Stimulated activated CD8-positive, alpha-beta memory T cell treated with anti-CD3 and anti-CD28 coated beads, Interleukin-4, amount 100 ng/mL, for 48 hours (primary cell): ENCODE measurements around the gene PRELP.
"Not testable (repeated sequence)": the region's sequence is repeated elsewhere in the genome, so short reads cannot be mapped to it uniquely, and the experiment has no call there.

Experiments used
- DNase-seq: peaks from one replicate; pipeline ENCODE4 v3.0.0-alpha.2; 2020

The PRELP gene

DNA sequence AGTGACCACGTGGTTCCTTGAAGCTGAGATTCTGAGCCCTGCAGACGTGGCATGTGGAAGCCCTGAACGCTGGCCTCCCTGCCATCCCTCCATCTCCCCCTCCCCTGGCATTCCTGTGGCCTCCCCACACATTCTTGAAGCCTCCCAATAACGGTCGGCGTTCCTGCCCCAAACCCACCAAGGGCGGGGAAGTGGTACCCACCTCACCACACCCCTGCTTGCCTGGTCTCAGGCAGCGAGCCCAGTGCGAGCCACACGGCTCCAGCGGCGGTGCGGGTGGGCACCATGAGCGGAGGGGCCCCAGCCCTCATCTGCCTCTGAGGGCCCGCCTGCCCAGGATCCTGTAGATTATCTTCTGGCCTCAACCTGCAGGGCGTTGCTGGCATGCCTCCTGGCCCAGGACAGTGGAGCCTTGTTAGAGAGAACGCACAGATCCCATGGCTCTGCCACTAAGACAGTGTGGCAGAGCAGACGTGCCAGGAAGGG is 20.6 kb upstream of the PRELP start:
- no peak for DNase-seq

GRCh38 chr1:203455706-203456105 is 19.9 kb upstream of the PRELP start:
- no peak for DNase-seq

GRCh38 chr1:203456577-203456976 is 19.0 kb upstream of the PRELP start:
- no peak for DNase-seq

DNA sequence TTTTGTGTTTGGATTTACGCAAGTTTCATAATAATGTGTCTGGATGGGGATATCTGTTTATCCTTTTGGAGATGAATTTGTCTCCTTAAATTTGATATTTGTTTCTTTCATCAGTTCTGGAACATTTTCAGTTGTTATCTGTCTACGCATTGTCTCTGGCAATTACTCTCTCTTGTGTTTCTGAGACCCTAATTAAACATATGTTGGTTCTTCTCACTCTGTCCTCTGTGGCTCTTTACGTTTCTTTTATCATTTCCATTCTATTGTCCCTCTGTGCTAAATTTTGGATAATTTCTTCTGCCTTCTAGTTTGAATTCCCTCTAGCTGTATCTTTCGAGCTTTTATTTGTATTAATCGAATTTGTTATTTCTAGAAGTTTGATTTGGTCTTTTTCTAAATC is 17.5 kb upstream of the PRELP start:
- DNase-seq, result no peak

GRCh38 chr1:203459671-203460201 is 15.9 kb upstream of the PRELP start:
- no peak for DNase-seq

- DNase-seq, result no peak
Observed at GRCh38 chr1:203461717-203462116, 13.9 kb upstream of the PRELP start.

- DNase-seq, result no peak
Observed at GRCh38 chr1:203462143-203462542, 13.5 kb upstream of the PRELP start.

- DNase-seq, result no peak
Observed at GRCh38 chr1:203462878-203463277, 12.7 kb upstream of the PRELP start.

DNA sequence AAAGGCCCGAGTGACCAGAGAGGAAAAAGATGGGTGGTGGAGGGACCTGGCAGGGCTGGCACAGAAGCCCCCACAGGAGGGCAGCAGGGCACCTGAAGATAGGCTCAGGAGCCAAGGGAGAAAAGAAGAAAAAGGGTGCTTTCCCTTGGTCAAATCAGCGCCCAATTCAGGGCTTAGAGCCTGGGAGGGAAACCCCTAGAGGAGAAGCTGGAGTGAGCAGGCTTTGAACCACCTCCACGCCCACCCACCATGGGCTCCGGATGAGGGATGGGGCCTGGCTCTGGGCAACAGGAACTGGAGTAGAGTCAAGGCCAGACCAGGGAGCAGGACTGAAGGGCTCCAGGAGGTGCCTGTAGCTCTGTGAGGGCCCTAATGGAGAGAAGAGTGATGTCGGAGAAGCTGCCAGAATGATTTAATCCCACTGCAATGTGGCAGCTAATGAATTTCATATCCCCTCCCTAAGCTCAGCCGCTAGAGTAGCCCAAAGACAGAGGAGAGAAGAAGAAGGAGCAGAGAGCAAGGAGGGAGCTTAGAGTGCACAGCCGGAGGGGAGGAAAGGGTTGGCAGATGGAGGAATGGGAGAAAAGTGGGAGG is 12.0 kb upstream of the PRELP start:
- no peak for DNase-seq

DNA sequence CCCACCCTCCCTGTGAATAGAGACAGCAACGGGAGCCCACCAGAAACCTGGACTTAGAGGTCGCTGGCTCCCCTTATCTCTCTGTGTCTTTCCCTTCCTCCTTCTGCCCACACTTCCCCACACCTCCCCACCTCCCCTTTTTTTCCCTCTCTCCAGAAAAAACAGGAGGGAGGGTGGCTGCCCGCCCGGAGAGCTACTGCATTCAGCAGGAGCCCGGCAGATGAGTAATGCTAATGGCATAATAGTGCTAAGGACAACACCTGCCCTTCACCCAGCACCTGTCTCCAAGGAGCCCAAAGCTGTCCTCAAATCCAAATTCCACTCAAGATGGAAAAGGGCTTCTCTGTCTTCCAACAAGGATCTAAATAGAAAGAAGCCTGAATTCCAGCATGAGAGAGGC is 11.4 kb upstream of the PRELP start:
- no peak for DNase-seq

DNA sequence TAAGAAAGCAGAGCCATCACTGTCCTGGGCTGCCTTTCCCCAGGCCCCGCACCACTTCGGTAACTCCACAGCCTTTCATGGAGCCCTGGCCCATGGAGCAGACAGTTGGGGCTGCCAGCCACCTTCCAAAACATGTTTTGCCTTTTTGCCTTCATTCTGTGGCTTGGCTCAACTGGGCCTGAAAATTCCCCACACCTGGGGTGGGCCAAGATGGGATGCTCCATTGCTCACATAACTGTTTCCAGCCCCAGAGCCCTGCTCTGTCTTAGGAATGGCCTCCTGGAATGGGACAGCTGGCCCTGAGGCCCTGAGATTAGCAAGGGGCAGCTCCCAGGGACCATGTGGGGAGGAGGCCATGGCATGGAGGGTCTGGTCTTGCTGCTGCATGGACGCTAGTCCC is 10.9 kb upstream of the PRELP start:
- no peak for DNase-seq

DNA sequence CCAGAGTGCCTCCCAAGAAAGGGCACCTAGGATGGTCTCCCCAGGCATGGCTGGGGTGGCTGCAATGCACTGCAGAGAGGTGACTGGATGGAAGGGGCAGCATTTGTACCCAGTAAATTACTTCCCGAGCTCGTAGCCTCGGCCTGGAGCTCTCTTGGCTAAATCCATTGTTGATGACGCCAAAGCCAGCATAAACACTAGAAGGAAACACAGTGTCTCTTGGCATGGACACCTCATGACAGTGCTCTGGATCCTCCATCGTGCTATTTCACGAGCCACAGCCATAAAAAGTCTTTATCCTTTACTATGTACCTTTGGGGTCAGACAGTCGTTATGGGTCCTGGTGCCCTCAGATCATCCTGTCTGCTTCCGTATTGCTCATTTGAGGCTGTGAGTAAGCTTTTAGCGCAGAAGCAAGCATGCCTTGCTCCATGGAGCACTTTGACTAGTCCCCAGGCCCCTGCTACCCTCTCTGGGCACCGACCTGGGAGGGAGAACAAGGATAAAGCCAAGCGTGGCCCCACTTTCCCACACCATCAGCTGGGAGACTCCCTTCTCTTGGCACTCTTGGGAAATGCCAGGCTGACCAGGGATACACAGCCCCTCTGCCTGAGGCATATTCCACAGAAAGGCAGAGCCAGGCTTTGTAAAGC is 10.3 kb upstream of the PRELP start:
- DNase-seq, result no peak

- no peak for DNase-seq
Observed at GRCh38 chr1:203465948-203466347, 9.7 kb upstream of the PRELP start.

DNA sequence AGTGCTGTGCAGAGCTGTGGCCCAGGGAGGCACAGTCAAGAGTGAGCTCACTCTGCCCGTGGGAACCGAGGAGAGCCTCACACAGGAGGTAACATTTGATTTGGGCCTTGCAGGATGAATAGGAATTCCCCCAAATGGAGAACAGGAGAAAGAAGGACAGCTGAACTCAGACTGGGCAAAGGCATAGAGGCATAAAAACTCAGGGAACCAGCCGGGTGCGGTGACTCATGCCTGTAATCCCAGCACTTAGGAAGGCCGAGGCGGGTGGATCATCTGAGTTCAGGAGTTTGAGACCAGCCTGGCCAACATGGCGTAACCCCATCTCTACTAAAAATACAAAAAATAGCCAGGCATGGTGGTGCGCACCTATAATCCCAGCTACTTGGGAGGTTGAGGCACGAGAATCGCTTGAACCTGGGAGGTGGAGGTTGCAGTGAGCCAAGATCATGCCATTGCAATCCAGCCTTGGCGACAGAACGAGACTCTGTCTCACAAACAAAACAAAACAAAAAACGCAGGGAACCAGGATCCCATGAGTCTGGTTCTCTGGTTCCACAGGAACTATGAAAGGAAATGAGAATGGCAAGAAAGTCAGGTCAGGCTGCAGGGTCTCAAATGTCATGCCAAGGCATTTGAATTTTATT is 8.6 kb upstream of the PRELP start:
- not testable (repeated sequence) for DNase-seq

- no peak for DNase-seq
Observed at GRCh38 chr1:203467550-203467921, 8.1 kb upstream of the PRELP start.

DNA sequence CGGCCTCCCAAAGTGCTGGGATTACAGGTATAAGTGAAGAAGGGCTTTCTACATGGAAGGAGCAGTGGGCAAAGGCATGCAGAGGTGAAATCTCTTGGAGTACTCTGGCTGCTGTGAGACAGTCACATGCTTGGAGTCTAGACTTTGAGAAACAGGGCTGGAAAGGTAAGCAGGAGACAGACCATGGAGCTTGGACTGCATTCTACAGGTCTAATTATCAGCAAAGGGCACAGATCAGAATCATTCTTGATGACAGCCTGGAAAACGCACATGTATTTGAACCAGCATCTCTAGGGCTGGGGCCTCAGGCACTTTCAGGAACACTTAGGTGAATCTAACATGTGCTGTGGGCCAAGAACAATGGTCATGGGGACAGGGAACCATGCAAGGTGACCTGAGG is 7.3 kb upstream of the PRELP start:
- no peak for DNase-seq

GRCh38 chr1:203470240-203470639 is 5.4 kb upstream of the PRELP start:
- no peak for DNase-seq

DNA sequence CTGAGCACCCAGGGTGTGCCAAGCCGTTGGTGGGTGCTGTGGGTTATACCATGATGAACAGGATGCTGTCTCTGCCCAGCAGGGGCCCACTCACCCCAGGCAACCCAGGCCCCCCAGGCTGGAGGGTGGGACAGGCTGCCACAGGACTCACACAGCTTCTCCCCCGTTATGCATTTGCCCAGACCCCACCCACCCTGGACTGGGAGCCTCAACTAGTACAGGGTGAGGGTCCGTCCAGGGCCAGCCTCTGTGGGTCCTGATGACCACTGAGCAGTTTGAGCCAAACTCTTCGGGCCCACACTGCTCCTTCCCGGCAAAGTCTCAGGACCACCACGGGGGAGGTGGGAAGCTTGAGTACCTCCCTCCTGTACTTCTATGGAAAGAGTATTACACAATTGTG is 3.8 kb upstream of the PRELP start:
- DNase-seq, result no peak

- DNase-seq, result no peak
Observed at GRCh38 chr1:203473281-203473680, 2.3 kb upstream of the PRELP start.

DNA sequence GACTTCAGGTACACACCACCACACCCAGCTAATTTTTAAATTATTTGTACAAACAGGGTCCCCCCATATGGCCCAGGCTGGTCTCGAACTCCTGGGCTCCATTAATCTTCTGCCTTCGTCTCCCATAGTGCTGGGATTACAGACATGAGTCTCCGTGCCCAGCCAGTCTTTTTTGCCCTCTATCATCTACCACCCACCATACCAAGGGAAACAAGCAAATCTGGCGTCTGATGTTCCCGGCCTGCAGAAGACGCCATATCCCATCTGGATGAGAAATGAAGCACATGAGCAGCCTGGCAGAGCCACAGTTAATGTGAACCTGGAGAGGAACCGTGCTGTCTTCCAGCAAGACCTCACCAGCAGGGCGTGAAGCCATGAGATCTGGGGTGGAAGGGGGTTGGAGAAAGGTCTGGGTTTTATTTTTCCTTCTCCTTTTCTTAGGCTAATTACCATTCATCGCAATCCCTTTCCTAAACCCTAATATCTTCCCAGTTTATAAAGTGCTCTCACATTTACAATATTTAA is 1.8 kb upstream of the PRELP start:
- no peak for DNase-seq

GRCh38 chr1:203476216-203476814 is 709 bp downstream of the PRELP start:
- DNase-seq, result no peak

DNA sequence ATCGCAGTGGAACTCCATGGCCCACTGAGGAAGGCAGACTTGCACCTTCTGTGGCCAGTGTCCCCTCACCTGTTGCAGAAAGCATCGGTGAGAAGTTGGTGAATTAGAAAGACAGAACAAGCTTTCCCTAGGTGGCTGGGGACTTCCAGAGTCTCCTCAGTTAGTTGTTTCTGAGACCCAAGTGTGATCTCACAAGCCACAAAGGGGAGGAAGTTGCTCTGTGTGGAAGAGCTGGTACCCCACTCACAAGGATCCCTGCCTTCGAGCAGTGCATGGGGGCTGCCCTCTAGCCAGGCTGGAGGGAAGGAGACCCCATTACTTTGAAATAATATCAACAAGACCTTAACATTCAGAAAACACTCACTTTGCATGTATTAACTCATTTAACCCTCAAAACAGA is 2.1 kb downstream of the PRELP start:
- no peak for DNase-seq

DNA sequence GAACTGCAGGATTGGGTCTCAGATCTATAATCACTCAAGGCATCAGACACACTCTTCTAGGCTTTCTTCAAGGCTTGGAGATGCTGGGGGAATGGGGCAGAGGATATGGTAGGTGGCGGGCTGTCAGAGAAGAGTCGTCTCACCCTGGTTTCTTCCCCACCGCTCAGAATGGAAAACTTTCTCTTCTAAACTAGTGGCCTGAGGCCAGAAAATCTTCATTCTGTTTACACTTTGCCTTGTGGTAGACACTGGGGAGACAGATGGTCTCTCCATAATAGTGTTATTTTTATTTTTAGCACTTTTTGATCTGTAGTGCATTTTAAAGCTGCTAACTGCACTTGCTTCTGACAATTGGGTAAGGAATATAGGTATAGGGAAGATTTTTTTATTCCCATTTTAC is 2.6 kb downstream of the PRELP start:
- no peak for DNase-seq

- no peak for DNase-seq
Observed at GRCh38 chr1:203478986-203479385, 3.4 kb downstream of the PRELP start.
